ENCODE results near the gene JAZF1.

Gene JAZF1

GRCh38 chr7:27976531-27976930, 204.1 kb downstream of the JAZF1 start:
- Histone ChIP-seq H3K4me3 (ENCODE audit: low read length) (no peak overlapping the region), H3K36me3 (ENCODE audit: control insufficient read depth, insufficient read depth, low read length) (no peaks in the 10 kb centered on the region), H3K27me3 (ENCODE audit: control insufficient read depth, insufficient read depth, low read length) (no peaks in the 10 kb centered on the region), H3K9me3 (ENCODE audit: control insufficient read depth, low read length) (no peaks in the 10 kb centered on the region), H3K4me1 (ENCODE audit: control insufficient read depth, insufficient read depth, low read length) (no peaks in the 10 kb centered on the region), H3K9ac (ENCODE audit: low read length) (no peak overlapping the region)

- Histone ChIP-seq H3K9me3 (ENCODE audit: control insufficient read depth, low read length) (no peaks in the 10 kb centered on the region), H3K4me1 (ENCODE audit: control insufficient read depth, insufficient read depth, low read length) (no peaks in the 10 kb centered on the region), H3K9ac (ENCODE audit: low read length) (no peak overlapping the region)
Measured at GRCh38 chr7:27973625-27974024, 207.0 kb downstream of the JAZF1 start.

GRCh38 chr7:27972276-27972675, 208.3 kb downstream of the JAZF1 start:
- no peaks in the 10 kb centered on the region for H3K36me3 ChIP-seq (ENCODE audit: control insufficient read depth, insufficient read depth, low read length)

More at GRCh38 chr7:27973625-27974024, 207.0 kb downstream of the JAZF1 start:
- H3K4me3 ChIP-seq (ENCODE audit: low read length): no peak overlapping the region
- no peaks in the 10 kb centered on the region for H3K36me3 ChIP-seq (ENCODE audit: control insufficient read depth, insufficient read depth, low read length)
- no peaks in the 10 kb centered on the region for H3K27me3 ChIP-seq (ENCODE audit: control insufficient read depth, insufficient read depth, low read length)

GRCh38 chr7:27971171-27971812, 209.3 kb downstream of the JAZF1 start:
- Histone ChIP-seq H3K4me1 (ENCODE audit: control insufficient read depth, insufficient read depth, low read length) (no peaks in the 10 kb centered on the region), H3K4me3 (ENCODE audit: low read length) (no peak overlapping the region), H3K9ac (ENCODE audit: low read length) (no peak overlapping the region), H3K9me3 (ENCODE audit: control insufficient read depth, low read length) (no peaks in the 10 kb centered on the region), H3K27me3 (ENCODE audit: control insufficient read depth, insufficient read depth, low read length) (no peaks in the 10 kb centered on the region), H3K36me3 (ENCODE audit: control insufficient read depth, insufficient read depth, low read length) (no peaks in the 10 kb centered on the region)

More at GRCh38 chr7:27972276-27972675, 208.3 kb downstream of the JAZF1 start:
- no peaks in the 10 kb centered on the region for H3K4me1 ChIP-seq (ENCODE audit: control insufficient read depth, insufficient read depth, low read length)
- H3K4me3 ChIP-seq (ENCODE audit: low read length): no peak overlapping the region
- H3K9ac ChIP-seq (ENCODE audit: low read length): no peak overlapping the region
- no peaks in the 10 kb centered on the region for H3K27me3 ChIP-seq (ENCODE audit: control insufficient read depth, insufficient read depth, low read length)
- H3K9me3 ChIP-seq (ENCODE audit: control insufficient read depth, low read length): no peaks in the 10 kb centered on the region

GRCh38 chr7:27970350-27970749, 210.2 kb downstream of the JAZF1 start:
- H3K36me3 ChIP-seq (ENCODE audit: control insufficient read depth, insufficient read depth, low read length): no peaks in the 10 kb centered on the region
- H3K9me3 ChIP-seq (ENCODE audit: control insufficient read depth, low read length): no peaks in the 10 kb centered on the region
- no peaks in the 10 kb centered on the region for H3K27me3 ChIP-seq (ENCODE audit: control insufficient read depth, insufficient read depth, low read length)
- no peaks in the 10 kb centered on the region for H3K4me1 ChIP-seq (ENCODE audit: control insufficient read depth, insufficient read depth, low read length)
- no peak overlapping the region for H3K4me3 ChIP-seq (ENCODE audit: low read length)
- H3K9ac ChIP-seq (ENCODE audit: low read length): no peak overlapping the region

- Histone ChIP-seq H3K9me3 (ENCODE audit: control insufficient read depth, low read length) (no peaks in the 10 kb centered on the region), H3K4me3 (ENCODE audit: low read length) (no peak overlapping the region), H3K27me3 (ENCODE audit: control insufficient read depth, insufficient read depth, low read length) (no peaks in the 10 kb centered on the region), H3K4me1 (ENCODE audit: control insufficient read depth, insufficient read depth, low read length) (no peaks in the 10 kb centered on the region), H3K36me3 (ENCODE audit: control insufficient read depth, insufficient read depth, low read length) (no peaks in the 10 kb centered on the region), H3K9ac (ENCODE audit: low read length) (no peak overlapping the region)
Measured at GRCh38 chr7:27969346-27969745, 211.2 kb downstream of the JAZF1 start.

GRCh38 chr7:27967639-27968038, 213.0 kb downstream of the JAZF1 start:
- H3K4me3 ChIP-seq (ENCODE audit: low read length): no peak overlapping the region
- H3K4me1 ChIP-seq (ENCODE audit: control insufficient read depth, insufficient read depth, low read length): no peaks in the 10 kb centered on the region
- no peak overlapping the region for H3K9ac ChIP-seq (ENCODE audit: low read length)
- no peaks in the 10 kb centered on the region for H3K9me3 ChIP-seq (ENCODE audit: control insufficient read depth, low read length)
- H3K27me3 ChIP-seq (ENCODE audit: control insufficient read depth, insufficient read depth, low read length): no peaks in the 10 kb centered on the region
- H3K36me3 ChIP-seq (ENCODE audit: control insufficient read depth, insufficient read depth, low read length): no peaks in the 10 kb centered on the region

GRCh38 chr7:27966219-27966780, 214.3 kb downstream of the JAZF1 start:
- no peaks in the 10 kb centered on the region for H3K36me3 ChIP-seq (ENCODE audit: control insufficient read depth, insufficient read depth, low read length)
- H3K27me3 ChIP-seq (ENCODE audit: control insufficient read depth, insufficient read depth, low read length): no peaks in the 10 kb centered on the region
- H3K9ac ChIP-seq (ENCODE audit: low read length): no peak overlapping the region
- no peaks in the 10 kb centered on the region for H3K9me3 ChIP-seq (ENCODE audit: control insufficient read depth, low read length)
- no peaks in the 10 kb centered on the region for H3K4me1 ChIP-seq (ENCODE audit: control insufficient read depth, insufficient read depth, low read length)
- H3K4me3 ChIP-seq (ENCODE audit: low read length): no peak overlapping the region

- Histone ChIP-seq H3K9ac (ENCODE audit: low read length) (no peak overlapping the region), H3K4me1 (ENCODE audit: control insufficient read depth, insufficient read depth, low read length) (no peaks in the 10 kb centered on the region), H3K27me3 (ENCODE audit: control insufficient read depth, insufficient read depth, low read length) (no peaks in the 10 kb centered on the region), H3K36me3 (ENCODE audit: control insufficient read depth, insufficient read depth, low read length) (no peaks in the 10 kb centered on the region), H3K4me3 (ENCODE audit: low read length) (no peak overlapping the region), H3K9me3 (ENCODE audit: control insufficient read depth, low read length) (no peaks in the 10 kb centered on the region)
Measured at GRCh38 chr7:27965650-27966049, 214.9 kb downstream of the JAZF1 start.

GRCh38 chr7:27964820-27965219, 215.8 kb downstream of the JAZF1 start:
- no peak overlapping the region for H3K9ac ChIP-seq (ENCODE audit: low read length)
- no peak overlapping the region for H3K4me3 ChIP-seq (ENCODE audit: low read length)
- H3K27me3 ChIP-seq (ENCODE audit: control insufficient read depth, insufficient read depth, low read length): no peaks in the 10 kb centered on the region

GRCh38 chr7:27963056-27963455, 217.5 kb downstream of the JAZF1 start:
- no peaks in the 10 kb centered on the region for H3K36me3 ChIP-seq (ENCODE audit: control insufficient read depth, insufficient read depth, low read length)
- H3K4me1 ChIP-seq (ENCODE audit: control insufficient read depth, insufficient read depth, low read length): no peaks in the 10 kb centered on the region
- no peaks in the 10 kb centered on the region for H3K27me3 ChIP-seq (ENCODE audit: control insufficient read depth, insufficient read depth, low read length)
- H3K9me3 ChIP-seq (ENCODE audit: control insufficient read depth, low read length): no peaks in the 10 kb centered on the region
- no peak overlapping the region for H3K9ac ChIP-seq (ENCODE audit: low read length)
- no peak overlapping the region for H3K4me3 ChIP-seq (ENCODE audit: low read length)

More at GRCh38 chr7:27964820-27965219, 215.8 kb downstream of the JAZF1 start:
- Histone ChIP-seq H3K9me3 (ENCODE audit: control insufficient read depth, low read length) (no peaks in the 10 kb centered on the region), H3K4me1 (ENCODE audit: control insufficient read depth, insufficient read depth, low read length) (no peaks in the 10 kb centered on the region), H3K36me3 (ENCODE audit: control insufficient read depth, insufficient read depth, low read length) (no peaks in the 10 kb centered on the region)

- no peaks in the 10 kb centered on the region for H3K4me1 ChIP-seq (ENCODE audit: control insufficient read depth, insufficient read depth, low read length)
- no peak overlapping the region for H3K9ac ChIP-seq (ENCODE audit: low read length)
- H3K27me3 ChIP-seq (ENCODE audit: control insufficient read depth, insufficient read depth, low read length): no peaks in the 10 kb centered on the region
- H3K36me3 ChIP-seq (ENCODE audit: control insufficient read depth, insufficient read depth, low read length): no peaks in the 10 kb centered on the region
- no peak overlapping the region for H3K4me3 ChIP-seq (ENCODE audit: low read length)
- H3K9me3 ChIP-seq (ENCODE audit: control insufficient read depth, low read length): no peaks in the 10 kb centered on the region
Measured at GRCh38 chr7:27962273-27962672, 218.3 kb downstream of the JAZF1 start.
